Activated CD8-positive, alpha-beta memory T cell treated with anti-CD3 and anti-CD28 coated beads for 1 hour (primary cell): ENCODE data around the gene EPS8.

Experiments used
- DNase-seq, 2 donors: peaks; one replicate each; pipeline ENCODE4 v3.0.0-alpha.2; 2020; ENCODE audit warnings: low read depth in 1 of 2; ENCODE audit errors: extremely low read depth in 1 of 2

The EPS8 gene

DNA sequence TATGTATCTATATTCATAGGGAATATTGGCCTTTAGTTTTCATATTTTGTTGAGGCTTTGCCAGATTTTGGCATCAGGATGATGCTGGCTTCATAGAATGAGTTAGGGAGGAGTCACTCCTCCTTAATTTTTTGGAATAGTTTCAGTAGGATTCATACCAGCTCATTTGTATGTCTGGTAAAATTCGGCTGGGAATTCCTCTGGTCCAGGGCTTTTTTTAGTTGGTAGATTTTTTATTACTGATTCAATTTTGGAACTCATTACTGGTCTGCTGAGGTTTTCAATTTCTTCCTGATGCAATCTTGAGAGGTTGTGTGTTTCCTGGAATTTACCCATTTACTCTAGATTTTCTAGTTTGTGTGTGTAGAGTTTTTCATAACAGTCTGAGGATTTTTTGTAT, 175.2 kb downstream of the EPS8 start:
- no peak for DNase-seq

DNA sequence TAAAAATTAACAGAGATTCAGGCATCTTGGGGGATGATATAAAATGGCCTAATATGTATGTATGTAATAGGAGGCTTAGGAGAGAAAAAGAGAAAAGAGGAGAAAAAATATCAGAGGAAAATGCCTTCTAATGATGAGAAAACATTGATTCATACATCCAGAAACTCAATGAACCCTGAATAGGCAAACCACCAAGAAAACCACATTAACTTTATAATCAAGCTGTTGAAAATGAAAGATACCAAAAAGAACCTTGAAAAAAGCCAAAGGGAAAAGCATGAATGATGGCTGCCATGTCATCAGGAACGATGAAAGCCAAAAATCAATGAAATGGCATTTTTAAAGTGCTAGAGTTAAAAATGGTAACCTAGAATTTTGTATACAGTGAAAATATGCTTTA, 180.2 kb downstream of the EPS8 start:
- no peak for DNase-seq

DNA sequence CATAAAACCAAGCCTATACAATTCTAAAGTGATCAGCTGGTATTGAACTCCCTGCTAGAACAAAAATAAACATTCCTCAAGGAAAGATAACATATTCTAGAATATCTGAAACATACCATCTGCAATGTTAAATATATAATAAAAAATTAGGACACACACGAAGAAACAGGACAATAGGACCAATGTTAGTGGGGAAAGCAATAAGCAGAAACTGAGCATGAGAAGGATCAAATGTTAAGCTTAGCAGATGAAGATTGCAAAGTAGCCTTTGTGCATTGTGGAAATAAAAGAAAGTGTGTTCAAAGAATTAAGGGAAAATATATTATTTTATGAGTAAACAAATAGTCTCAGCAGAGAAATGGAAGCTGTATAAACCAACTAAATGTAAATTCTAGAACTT, 180.8 kb downstream of the EPS8 start:
- no peak for DNase-seq

DNA sequence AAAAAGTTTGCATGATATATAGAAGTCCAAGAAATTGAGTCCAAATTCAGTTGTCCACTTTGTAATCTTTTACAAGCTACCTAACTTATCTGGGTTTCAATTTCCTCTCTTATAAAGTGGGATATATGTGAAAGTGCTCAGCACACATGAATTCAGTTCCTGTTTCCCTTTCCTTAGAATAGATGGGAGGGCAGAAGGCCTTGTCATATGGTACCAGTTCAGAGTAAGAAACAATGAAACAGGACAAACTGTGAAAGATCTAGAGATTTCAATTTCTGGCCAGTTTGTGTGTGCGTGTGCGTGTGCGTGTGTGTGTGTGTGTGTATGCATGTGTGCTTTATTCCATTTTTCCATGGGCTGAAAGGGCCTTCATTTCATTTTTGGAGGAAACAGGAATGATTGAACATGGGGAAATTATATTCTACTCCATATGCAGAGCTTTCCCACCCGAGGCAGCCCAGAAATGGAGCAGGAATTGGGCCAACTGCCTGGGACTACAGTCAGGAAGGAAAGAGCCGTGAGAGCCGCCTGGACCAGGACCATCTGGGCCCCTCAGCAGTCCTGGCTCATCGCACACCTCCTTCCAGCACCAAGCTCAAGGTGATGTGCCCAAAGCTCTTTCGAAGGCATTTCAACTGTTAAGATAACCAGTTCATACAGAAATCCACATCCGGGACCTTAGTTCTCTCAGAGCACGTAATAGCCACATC, 183.2 kb downstream of the EPS8 start:
- no peak for DNase-seq

DNA sequence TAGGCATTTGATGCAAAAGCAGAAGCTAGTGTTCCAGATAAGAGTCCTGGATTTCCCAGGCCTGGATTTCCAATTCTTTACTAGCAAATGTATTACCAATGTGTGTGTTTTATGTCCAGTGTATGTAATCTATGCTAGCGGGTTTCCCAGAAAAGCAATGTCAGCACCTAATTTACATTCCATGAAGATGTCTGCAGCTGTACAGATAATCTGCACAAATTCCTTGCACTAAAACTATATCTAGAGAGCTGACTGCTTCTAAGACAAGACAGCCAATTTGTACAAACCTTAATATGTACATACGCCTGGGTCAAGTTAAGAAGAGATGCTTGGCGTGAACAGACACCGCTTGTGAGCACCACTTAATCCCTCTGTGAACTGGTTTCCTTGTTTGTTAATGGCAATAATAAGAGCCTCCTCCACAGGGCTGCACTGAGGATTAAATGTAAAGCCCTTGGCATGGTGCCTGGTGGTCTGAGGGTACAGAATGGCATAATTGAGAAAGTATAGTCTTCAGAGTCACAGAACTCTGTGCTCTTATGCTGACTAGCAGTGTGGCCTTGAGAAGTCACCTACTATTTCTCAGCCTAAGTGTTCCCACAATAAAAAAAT, 185.6 kb downstream of the EPS8 start:
- no peak for DNase-seq

DNA sequence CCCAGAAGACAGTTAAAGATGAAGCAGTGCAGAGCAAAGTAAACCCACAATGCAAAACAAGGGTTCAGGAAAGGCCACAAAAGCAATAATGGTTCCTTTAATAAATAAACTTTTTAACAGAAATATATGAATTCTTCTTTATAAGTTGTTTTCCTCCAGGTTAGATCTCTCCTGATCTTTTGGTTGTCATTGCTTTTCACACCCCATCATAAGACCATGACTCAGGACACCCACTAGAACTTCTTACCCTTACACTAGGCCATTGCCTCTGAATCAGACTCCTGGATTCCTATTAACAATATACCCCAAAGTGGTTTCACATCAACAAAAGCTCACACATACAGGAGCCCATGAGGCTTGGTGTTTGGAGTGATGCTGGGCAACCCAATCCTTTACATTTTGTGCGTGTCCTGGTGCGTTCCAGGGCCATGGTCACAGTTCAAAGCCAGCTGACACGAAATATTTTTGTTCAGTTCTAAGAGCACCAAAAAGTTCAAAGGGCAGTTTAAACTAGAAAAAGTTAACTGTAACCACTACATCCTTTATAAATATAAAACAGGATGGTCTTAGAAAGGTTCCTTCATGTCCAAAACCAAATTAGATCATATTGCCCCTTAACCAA, 187.0 kb downstream of the EPS8 start:
- DNase-seq: no peak

DNA sequence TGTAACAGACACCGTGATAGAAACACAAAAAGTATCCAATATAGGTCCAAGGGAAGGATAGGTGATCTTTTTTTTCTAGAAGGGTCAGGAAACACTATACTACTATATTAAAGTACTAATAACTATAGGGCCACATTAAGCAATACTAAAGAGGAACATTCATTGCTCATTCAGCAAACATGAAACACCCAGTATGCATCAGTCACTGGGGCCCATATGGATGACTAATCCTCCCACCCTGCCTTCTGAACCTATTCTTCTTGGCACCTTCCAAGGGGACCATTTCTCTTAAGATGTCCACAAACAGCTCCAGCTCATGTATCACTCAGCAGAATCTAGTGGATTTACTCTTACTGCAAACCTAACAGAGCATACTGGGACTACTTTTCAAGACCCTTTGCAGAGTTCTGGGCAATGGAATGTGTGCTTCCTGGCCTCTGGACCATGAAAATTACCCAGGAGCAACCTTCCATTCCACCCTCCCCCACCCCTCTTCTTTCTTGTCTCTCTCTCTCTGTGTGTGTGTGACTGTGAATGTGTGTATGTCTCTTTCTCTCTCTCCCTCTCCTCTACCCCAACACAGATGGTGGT, 187.9 kb downstream of the EPS8 start:
- DNase-seq: no peak

DNA sequence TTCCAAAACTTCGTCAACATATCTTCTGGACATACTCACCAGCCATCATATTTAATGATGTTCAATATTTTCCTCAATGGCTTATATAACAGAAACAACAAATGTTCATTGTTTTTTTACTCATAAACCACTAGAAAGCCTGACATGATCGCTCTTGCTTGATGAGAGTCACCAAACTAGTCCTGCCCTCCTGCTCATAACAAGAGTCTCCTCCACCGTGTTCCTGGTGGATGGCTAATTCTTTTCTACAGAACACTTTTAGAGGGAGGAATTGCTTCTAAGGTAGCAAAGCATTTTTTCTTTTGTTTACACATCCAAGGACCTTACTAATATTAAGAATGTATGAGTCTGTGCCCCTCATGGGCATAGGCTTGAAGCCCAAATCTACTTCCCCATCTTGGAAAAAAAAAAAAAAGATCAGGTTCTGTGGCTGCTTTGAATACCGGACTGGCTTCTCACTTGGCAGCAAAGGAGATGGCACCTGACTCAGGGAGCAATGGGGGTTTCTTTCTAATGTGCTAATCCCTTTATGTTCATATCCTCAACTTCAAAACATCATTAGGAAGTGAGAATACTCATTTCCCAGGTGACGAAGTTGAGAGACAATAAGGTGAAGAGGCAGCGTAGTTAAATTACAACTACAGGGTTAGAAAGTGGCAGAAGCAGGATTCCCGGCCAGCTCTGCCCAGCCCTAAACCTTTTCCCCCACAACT, 188.8 kb downstream of the EPS8 start:
- no peak for DNase-seq

DNA sequence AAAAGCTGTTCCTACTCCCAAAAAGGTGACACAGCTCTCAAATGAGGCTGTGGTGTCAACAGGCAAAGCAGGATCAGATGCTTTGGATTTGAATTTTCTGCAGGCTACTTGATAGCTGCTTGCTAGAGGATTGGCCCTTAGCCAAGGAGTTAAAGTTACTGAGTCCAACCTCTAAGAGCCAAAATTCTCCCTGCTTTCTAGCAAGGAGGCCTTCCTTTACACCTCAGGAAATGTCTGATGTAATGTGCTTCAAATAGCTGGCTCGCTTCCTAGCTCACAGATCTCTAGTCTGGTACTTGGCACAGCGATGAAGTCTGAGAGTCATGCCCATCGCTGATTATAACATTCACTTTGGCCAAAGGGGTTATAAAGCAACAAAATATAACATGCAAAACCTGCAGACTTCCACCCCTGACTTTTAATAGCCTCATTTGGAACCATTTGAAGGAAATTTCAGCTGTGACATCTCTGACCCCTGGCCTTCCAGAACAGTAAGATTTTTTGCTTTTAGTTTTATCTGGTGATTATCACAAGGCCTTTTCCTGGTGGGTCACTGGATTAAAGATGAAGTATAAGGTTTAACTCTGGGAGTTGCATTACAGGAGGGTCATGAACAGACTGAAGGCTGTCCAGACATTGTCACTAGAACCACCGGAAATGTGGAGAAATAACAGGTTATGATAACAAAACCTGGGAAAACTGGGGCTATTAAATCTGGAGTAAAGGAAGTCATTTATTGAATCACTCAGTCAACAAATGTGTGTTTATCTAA, 189.7 kb downstream of the EPS8 start:
- DNase-seq: no peak

DNA sequence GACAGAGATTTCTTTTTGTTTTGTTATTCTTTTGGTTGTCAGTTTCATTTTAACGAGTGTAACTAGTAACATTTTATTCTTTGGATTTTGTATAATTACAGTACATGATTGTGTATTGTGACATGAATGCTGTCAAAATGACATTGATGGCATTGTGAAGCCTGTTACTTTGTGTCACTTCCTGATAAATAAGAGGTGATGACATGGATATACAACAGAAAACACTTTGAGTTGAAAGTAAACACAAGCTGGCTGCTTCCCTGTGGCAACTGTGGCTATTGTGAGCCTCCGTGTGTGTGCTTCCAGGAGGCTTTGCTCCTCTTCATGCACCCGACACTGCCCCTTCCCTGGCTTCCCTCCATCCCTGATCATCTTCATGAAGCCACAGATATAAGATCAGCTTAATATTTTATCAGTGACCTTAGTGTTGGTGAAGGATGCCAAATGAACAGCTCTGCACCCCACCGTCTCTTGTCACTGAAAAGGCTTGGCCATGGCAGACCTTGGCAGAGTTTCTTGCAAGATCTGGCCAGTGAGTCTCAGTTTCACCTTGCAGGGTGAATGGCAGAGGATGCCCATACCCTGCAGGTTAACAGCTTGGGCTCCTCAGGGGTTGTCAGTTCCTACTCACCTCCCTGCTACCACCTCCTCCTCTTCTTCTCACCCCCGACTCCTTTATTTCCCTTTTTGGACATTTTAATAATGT, 191.9 kb downstream of the EPS8 start:
- no peak for DNase-seq

DNA sequence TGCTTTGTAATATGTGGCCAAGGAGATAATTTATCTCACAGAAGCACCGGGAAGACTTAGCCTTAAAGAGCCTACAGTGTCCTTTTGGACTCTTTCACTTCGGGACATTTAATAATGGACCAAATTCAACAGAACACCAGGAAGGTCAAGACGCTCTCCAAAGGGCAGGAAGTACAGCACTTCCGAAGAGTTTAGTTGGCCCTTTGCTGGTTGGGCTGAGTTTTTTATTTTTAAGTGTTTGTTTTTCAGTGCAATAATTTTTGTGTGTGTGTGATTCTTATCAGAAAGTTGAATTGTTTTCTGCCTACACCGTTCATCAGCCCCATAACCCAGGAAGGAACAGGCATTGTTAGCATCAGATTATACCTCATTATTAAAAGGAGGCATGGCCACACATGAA, 193.0 kb downstream of the EPS8 start:
- no peak for DNase-seq

DNA sequence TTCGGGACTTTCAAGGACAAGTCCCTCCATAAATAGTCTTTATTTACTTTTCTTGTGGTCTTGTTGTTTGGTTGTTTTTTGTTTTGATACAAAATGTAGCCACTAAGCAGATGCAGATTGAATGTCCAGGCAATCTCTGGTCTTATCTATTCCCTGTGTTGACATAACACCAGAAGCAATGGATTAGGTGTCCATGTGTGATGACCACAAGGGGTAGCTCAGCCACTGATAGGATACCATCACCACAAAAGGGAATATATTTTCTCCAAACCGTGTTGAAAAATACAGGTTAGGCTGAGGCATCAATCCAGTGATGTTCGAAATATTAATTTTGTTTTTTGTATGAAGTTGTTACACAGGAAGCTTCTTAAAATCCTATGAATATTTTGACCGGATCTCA, 196.3 kb downstream of the EPS8 start:
- DNase-seq: no peak

DNA sequence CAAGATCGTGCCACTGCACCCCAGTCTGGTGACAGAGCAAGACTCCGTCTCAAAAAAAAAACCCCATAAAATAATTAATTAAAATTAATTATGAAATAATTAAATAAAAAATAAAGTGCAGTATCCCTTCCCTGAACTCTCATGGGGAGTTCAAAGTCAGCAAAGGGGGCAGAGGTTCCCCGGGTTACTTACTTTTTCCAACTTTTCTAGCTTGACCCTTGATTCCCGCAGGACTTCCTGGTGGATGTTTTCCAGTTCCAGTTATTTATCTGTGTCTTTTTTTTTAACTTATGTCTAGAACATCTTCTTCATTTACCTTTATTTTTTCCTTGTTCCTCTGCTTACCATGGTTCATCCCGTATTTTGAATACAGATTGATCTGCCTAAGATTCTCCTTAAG, 197.4 kb downstream of the EPS8 start:
- DNase-seq: no peak

DNA sequence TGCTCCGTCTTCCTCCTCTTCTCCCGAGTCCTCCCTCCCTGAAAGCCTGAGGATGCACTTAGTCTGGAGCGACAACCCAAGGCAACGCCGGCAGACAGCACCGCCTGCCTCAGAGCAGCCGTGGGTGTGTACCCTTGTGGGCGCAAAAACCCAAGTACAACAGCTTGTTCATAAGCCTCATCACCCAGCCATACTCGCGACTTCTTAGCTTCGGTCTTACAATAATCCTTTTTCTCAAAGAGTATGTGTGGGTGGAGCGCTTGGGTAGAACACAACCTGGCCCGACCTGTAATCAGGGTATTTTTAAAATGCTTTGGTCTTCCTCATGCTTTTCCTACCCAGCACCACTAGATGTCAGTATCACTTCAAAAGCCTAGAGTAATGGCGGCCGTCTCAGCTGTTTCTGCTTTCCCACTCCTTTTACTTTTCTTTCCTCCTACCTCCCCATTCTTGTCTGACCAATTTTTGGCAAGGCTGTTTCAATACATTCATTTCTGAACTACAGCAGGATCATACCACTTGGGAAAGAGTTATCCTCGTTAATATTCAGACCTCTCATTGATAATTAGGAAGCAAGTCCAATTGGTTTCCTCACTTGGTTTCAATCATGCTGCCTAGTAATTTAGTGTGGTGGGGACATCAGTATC, 198.9 kb downstream of the EPS8 start:
- no peak for DNase-seq

DNA sequence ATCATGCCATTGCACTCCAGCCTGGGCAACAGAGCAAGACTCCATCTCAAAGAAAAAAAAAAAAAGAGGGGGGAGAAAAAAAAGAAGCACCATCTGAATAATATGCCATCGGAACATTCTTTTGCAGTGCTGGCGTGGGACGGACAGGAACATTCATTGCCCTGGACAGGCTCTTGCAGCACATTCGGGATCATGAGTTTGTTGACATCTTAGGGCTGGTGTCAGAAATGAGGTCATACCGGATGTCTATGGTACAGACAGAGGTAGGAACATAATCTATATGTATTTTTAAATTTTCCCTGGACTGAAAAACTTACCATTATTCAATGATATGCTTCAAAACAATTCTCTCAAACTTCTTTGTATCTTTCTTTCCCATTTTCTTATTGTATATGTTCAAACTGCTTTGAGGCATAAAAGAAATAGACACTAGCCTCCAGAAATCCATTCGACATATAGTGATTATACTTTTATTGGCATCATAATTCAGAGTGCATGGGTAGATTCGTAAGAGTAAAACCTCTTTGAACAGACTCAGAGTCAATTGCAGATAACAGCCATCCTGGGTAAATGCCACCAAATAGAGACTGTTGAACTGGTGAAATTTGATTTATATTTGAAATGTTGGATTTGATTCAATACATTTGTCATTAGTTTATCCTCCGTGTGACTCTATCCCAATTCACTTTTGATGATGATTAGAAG, 199.7 kb downstream of the EPS8 start:
- no peak for DNase-seq

DNA sequence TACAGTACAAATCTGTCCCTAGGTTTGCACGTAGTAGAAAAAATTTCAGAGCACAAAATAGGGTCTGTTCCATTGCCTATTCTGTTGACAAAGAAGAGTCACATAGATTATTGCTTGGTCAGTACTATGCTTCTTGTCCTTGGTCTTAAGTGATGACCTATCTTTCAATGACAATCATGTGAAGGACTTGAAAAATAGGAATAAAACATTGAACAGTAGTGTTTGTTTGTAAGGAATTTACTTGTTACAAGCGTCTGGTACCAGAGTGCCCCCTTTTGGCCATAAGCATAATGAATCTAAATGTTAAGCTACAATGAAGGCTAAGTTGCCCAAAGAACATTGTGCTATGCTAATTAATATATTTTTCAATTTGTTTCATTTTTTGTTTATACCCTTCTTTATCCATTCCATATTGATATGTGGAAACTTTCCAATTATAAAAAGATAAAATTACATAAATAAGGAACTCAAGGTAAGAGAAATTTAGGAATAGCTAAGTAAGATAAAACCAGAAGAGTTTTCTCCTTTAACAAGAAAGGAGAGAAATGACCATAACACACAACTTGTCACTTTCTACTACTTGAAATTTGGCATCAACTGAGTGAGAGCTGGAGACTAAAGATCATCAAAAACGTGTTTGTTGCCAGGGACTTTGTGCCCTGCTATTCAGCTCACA, 204.7 kb downstream of the EPS8 start:
- DNase-seq: no peak

DNA sequence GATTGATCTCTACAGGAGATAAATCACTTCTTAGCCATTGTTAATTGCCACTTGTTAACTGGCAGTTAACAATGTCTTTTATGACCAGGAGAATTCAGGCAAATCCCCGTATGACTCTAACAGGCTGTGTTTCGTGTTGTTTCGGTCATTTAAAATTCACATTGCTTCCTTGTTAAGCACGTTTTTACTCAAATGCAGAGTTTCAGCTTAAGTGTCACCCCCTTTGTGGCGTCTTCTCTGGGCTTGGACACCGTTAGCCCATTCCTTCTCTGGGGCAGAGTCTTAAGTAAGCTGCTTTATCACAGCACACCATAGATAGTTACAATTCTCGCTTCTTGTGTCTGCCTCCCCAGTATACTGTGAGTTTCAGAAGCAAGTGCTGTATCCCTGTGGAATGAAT, 205.4 kb downstream of the EPS8 start:
- no peak for DNase-seq

DNA sequence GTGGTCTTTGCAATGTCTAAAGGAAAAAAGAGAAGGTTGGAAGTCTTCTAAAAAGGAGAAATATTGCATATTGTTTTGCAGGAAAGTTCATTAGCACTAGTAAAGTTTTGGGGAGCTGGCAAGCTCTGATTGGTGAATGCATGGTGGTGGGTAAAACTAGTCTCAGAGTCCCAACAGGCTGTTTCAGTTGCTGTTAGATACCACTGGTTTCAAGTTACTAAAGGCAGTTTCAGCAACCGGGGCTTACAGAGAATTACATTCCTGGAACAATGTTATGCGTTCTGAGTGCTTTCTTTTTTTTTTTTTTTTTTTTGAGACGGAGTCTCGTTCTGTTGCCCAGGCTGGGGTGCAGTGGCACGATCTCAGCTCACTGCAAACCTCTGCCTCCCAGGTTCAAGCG, 208.2 kb downstream of the EPS8 start:
- DNase-seq: no peak
